Sigmoid colon (tissue), 7 donors: Measurements from ENCODE around the gene C6orf120. TPM values are rescaled to one million over a fixed set of nuclear protein-coding genes. Genes with fewer than 3 reads are reported as not detected.

ENCODE experiments used
- DNase-seq: peaks from one replicate; pipeline ENCODE4 v3.0.0-alpha.2; 2019
- H3K27ac ChIP-seq, 4 donors: fragments of 200-600 bp; sonication (generic); one replicate each; pipeline ENCODE4 v1.5.1; 2016 to 2019; ENCODE audit warnings: mild to moderate bottlenecking in 1 of 4
- H3K27me3 ChIP-seq, 3 donors: fragments of 200-600 bp; sonication (generic); one replicate each; pipeline ENCODE4 v1.5.1; 2019; ENCODE audit warnings: mild to moderate bottlenecking in 1 of 3
- H3K36me3 ChIP-seq, 4 donors: fragments of 200-600 bp; sonication (generic); one replicate each; pipeline ENCODE4 v1.5.1; 2016 to 2019
- H3K4me1 ChIP-seq, 4 donors: fragments of 200-600 bp; sonication (generic); one replicate each; pipeline ENCODE4 v1.5.1; 2017 to 2019
- H3K4me3 ChIP-seq, 4 donors: fragments of 200-600 bp; sonication (generic); one replicate each; pipeline ENCODE4 v1.5.1; 2017 to 2019; ENCODE audit warnings: mild to moderate bottlenecking in 2 of 4, moderate library complexity in 1 of 4
- H3K9me3 ChIP-seq, 4 donors: fragments of 200-600 bp in 3 of 4; sonication (generic) in 3 of 4; one replicate each; pipeline versions ENCODE4 v1.5.1 to v1.6.1; 2013 to 2019
- CTCF ChIP-seq, 4 experiments: fragments of 450-650 bp in 3 of 4; fragments of 200-600 bp in 1 of 4; IDR thresholded peaks; one replicate each; pipeline ENCODE4 v1.5.1; 2016 to 2019; ENCODE audit warnings: antibody characterized with exemption in 4 of 4, mild to moderate bottlenecking in 3 of 4, moderate library complexity in 2 of 4
- EP300 ChIP-seq, 4 donors: sonication (generic); formaldehyde crosslinking; IDR thresholded peaks; one replicate each; pipeline ENCODE4 v1.6.1; 2017; ENCODE audit warnings: antibody characterized with exemption in 4 of 4
- POLR2A ChIP-seq, 2 donors: fragments of 450-650 bp; IDR thresholded peaks; one replicate each; pipeline ENCODE4 v1.6.1; 2016; ENCODE audit warnings: antibody characterized with exemption in 2 of 2, mild to moderate bottlenecking in 2 of 2, moderate library complexity in 2 of 2
- POLR2AphosphoS5 ChIP-seq, 4 donors: sonication (generic); formaldehyde crosslinking; IDR thresholded peaks; one replicate each; pipeline ENCODE4 v1.6.1; 2017; ENCODE audit warnings: antibody characterized with exemption in 4 of 4
- WGBS, 2 donors: extraction: QIAGEN DNeasy Blood & Tissue Kit; methylation state at CpG; one replicate each; pipeline ENCODE4 v1.1.7; 2013; 5-methylcytosine and 5-hydroxymethylcytosine counted together
- intact Hi-C: fragments of 100-400 bp; cut with DNase I; formaldehyde crosslinking; loops from one replicate; pipeline ENCODE4 v1.15.1; 2023
- polyA plus RNA-seq, 3 donors: library from polyadenylated mRNA; stranded (reverse); fragments of 200-250 nt; gene quantifications; one replicate each; pipeline ENCODE4 v1.2.3, GENCODE V29; 2013
- total RNA-seq, 4 donors: library from RNA; depleted of rRNA; stranded (reverse); fragments of >200 nt; gene quantifications; one replicate each; pipeline ENCODE4 v1.1.0, GENCODE V29; 2016
- donor health status: healthy with polysubstance abuse.
- donor health status: Bipolar disorder and iron deficiency.
- donor health status: healthy.

The C6orf120 gene
- total and polyA plus RNA-seq, 7 donors = 10.2 to 33.6 (median 22.7) TPM

- no peak overlapping the region for H3K4me3 ChIP-seq
- no peak overlapping the region for H3K27ac ChIP-seq
- WGBS, 2 donors = 98% methylated on average over 27 of the region's 27 CpGs
- H3K36me3 ChIP-seq = peaks cover 0 to 76% (median 13%) of the 10 kb centered on the region in 4 donors
- DNase-seq = no peak
- no peak for TF ChIP-seq POLR2AphosphoS5 (IDR thresholded peaks at IDR 0.05)
- TF ChIP-seq POLR2A (IDR thresholded peaks at IDR 0.05) = no peak
- TF ChIP-seq CTCF (IDR thresholded peaks at IDR 0.05) = no peak
- TF ChIP-seq EP300 (IDR thresholded peaks at IDR 0.05) = no peak
- H3K27me3 ChIP-seq = no peaks in the 10 kb centered on the region
- H3K4me1 ChIP-seq = no peaks in the 10 kb centered on the region
- H3K9me3 ChIP-seq = no peaks in the 10 kb centered on the region
- intact Hi-C loops = no loop called here
Observed at GRCh38 chr6:169667716-169668115, 34.2 kb upstream of the C6orf120 start.

GRCh38 chr6:169668203-169668847, 33.6 kb upstream of the C6orf120 start:
- WGBS, 2 donors = 94 to 96% methylated on average over 15 of the region's 15 CpGs
- no peaks in the 10 kb centered on the region for H3K27me3 ChIP-seq
- intact Hi-C loops = no loop called here
- no peak overlapping the region for H3K4me3 ChIP-seq
- TF ChIP-seq EP300 (IDR thresholded peaks at IDR 0.05) = no peak
- TF ChIP-seq CTCF (IDR thresholded peaks at IDR 0.05) = no peak
- TF ChIP-seq POLR2A (IDR thresholded peaks at IDR 0.05) = no peak
- no peak for TF ChIP-seq POLR2AphosphoS5 (IDR thresholded peaks at IDR 0.05)
- peaks cover 0 to 72% (median 12%) of the 10 kb centered on the region in 4 donors for H3K36me3 ChIP-seq
- H3K27ac ChIP-seq = no peak overlapping the region
- DNase-seq = no peak
- no peaks in the 10 kb centered on the region for H3K9me3 ChIP-seq
- no peaks in the 10 kb centered on the region for H3K4me1 ChIP-seq

- Histone ChIP-seq H3K27me3 (no peaks in the 10 kb centered on the region), H3K36me3 (peaks cover 0 to 63% (median 9%) of the 10 kb centered on the region in 4 donors)
Observed at GRCh38 chr6:169669147-169669546, 32.8 kb upstream of the C6orf120 start.

GRCh38 chr6:169669889-169670288, 32.0 kb upstream of the C6orf120 start:
- no peak for DNase-seq
- H3K36me3 ChIP-seq = peaks cover 0 to 60% (median 9%) of the 10 kb centered on the region in 4 donors
- TF ChIP-seq EP300 (IDR thresholded peaks at IDR 0.05) = no peak
- peak in 1 of 4 donors; percentile 33 for TF ChIP-seq POLR2AphosphoS5 (IDR thresholded peaks at IDR 0.05)
- 58 to 77% methylated on average over 7 of the region's 7 CpGs for WGBS, 2 donors
- H3K4me1 ChIP-seq = no peaks in the 10 kb centered on the region
- H3K27ac ChIP-seq = peak overlapping the region in 1 of 4 donors; percentile 4
- no peak overlapping the region for H3K4me3 ChIP-seq
- no peaks in the 10 kb centered on the region for H3K9me3 ChIP-seq
- no peaks in the 10 kb centered on the region for H3K27me3 ChIP-seq
- intact Hi-C loops = no loop called here

More at GRCh38 chr6:169669147-169669546, 32.8 kb upstream of the C6orf120 start:
- TF ChIP-seq EP300 (IDR thresholded peaks at IDR 0.05) = no peak
- no peak for TF ChIP-seq POLR2AphosphoS5 (IDR thresholded peaks at IDR 0.05)
- no peak for TF ChIP-seq CTCF (IDR thresholded peaks at IDR 0.05)
- TF ChIP-seq POLR2A (IDR thresholded peaks at IDR 0.05) = no peak
- no peaks in the 10 kb centered on the region for H3K9me3 ChIP-seq
- no peak overlapping the region for H3K4me3 ChIP-seq
- intact Hi-C loops = no loop called here
- peak overlapping the region in 1 of 4 donors; percentile 4 for H3K27ac ChIP-seq
- WGBS, 2 donors = 74 to 87% methylated on average over 6 of the region's 6 CpGs
- no peaks in the 10 kb centered on the region for H3K4me1 ChIP-seq
- DNase-seq = no peak

GRCh38 chr6:169671563-169671962, 30.4 kb upstream of the C6orf120 start:
- H3K27ac ChIP-seq = no peak overlapping the region
- intact Hi-C loops = no loop called here
- no peaks in the 10 kb centered on the region for H3K9me3 ChIP-seq
- H3K27me3 ChIP-seq = no peaks in the 10 kb centered on the region
- H3K4me1 ChIP-seq = no peaks in the 10 kb centered on the region
- no peak overlapping the region for H3K4me3 ChIP-seq
- WGBS, 2 donors = 96 to 99% methylated on average over 5 of the region's 5 CpGs
- peaks cover 0 to 51% (median 5%) of the 10 kb centered on the region in 4 donors for H3K36me3 ChIP-seq
- no peak for DNase-seq
- no peak for TF ChIP-seq POLR2AphosphoS5 (IDR thresholded peaks at IDR 0.05)
- TF ChIP-seq CTCF (IDR thresholded peaks at IDR 0.05) = no peak
- TF ChIP-seq EP300 (IDR thresholded peaks at IDR 0.05) = no peak
- no peak for TF ChIP-seq POLR2A (IDR thresholded peaks at IDR 0.05)
